HG02973 (cell line): ENCODE results near the gene TEX50.
"Not testable (repeated sequence)": the region's sequence is repeated elsewhere in the genome, so short reads cannot be mapped to it uniquely, and the experiment has no call there.

Source experiments
- ATAC-seq: cut with Tn5 transposase; IDR thresholded peaks from one replicate; pipeline ENCODE4 v1.9.1; 2021; ENCODE audit warnings: moderate library complexity; ENCODE audit not compliant: unreplicated experiment

TEX50 gene

GRCh38 chr1:173635116-173635515, at the start of gene TEX50:
Gene TEX50 (plus strand): TSS chr1:173635338. CDS start chr1:173635522, 184 bp downstream.
- no peak for ATAC-seq

- no peak for ATAC-seq
Measured at GRCh38 chr1:173590557-173590956, 44.6 kb upstream of the TEX50 start.

- not testable (repeated sequence) for ATAC-seq
Measured at GRCh38 chr1:173591138-173591537, 44.0 kb upstream of the TEX50 start.

- ATAC-seq: no peak
Measured at GRCh38 chr1:173596097-173596825, 38.9 kb upstream of the TEX50 start.

- ATAC-seq: no peak
Measured at GRCh38 chr1:173601588-173601987, 33.5 kb upstream of the TEX50 start.

GRCh38 chr1:173603056-173603591, 32.0 kb upstream of the TEX50 start, which contains the start of gene SLC9C2:
Gene SLC9C2 (minus strand): TSS chr1:173603072. CDS start chr1:173601776, 1,296 bp downstream.
- no peak for ATAC-seq

- no peak for ATAC-seq
Measured at GRCh38 chr1:173608503-173609216, 26.5 kb upstream of the TEX50 start.

- not testable (repeated sequence) for ATAC-seq
Measured at GRCh38 chr1:173613086-173613485, 22.1 kb upstream of the TEX50 start.

- no peak for ATAC-seq
Measured at GRCh38 chr1:173616859-173617258, 18.3 kb upstream of the TEX50 start.

GRCh38 chr1:173627269-173627668, 7.9 kb upstream of the TEX50 start:
- ATAC-seq: no peak

- no peak for ATAC-seq
Measured at GRCh38 chr1:173628888-173629287, 6.2 kb upstream of the TEX50 start.

- ATAC-seq: not testable (repeated sequence)
Measured at GRCh38 chr1:173637236-173638042, 2.3 kb downstream of the TEX50 start.

- ATAC-seq: no peak
Measured at GRCh38 chr1:173638043-173639021, 3.2 kb downstream of the TEX50 start.

- no peak for ATAC-seq
Measured at GRCh38 chr1:173639102-173639501, 4.0 kb downstream of the TEX50 start.

GRCh38 chr1:173642450-173643139, 7.5 kb downstream of the TEX50 start:
- ATAC-seq: not testable (repeated sequence)

GRCh38 chr1:173646656-173647055, 11.5 kb downstream of the TEX50 start:
- no peak for ATAC-seq

GRCh38 chr1:173648880-173649605, 13.9 kb downstream of the TEX50 start:
- no peak for ATAC-seq

- ATAC-seq: no peak
Measured at GRCh38 chr1:173660306-173660705, 25.2 kb downstream of the TEX50 start.

GRCh38 chr1:173661271-173661670, 26.1 kb downstream of the TEX50 start:
- ATAC-seq: no peak
